NCI-H524 (cell line): ENCODE data around the gene RAI14.
"Not testable (repeated sequence)": the region's sequence is repeated elsewhere in the genome, so short reads cannot be mapped to it uniquely, and the experiment has no call there.

ENCODE experiments used
- DNase-seq, 2 experiments: peaks; one replicate each; lab custom pipeline; 2025; lab: John Stamatoyannopoulos, UW

Gene RAI14

DNA sequence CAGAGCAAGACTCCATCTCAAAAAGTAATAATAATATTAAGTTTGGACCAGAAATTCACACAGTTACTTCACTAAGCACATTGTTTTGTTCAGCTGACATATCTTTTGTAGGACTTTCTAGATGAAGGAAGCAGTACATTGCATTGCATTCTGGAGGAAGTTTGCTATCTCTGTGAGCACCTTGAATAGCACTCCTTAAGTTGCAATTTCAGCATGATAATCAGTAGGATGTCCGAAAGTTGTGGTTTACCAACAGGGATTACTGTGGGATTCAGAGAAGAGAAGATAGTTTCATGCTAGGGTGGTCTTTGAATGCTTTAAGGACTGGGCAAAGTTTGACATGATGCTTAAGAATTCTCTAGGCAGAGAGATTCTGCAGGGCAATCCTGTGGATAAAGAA, 164.5 kb downstream of the RAI14 start:
- no peak for DNase-seq

DNA sequence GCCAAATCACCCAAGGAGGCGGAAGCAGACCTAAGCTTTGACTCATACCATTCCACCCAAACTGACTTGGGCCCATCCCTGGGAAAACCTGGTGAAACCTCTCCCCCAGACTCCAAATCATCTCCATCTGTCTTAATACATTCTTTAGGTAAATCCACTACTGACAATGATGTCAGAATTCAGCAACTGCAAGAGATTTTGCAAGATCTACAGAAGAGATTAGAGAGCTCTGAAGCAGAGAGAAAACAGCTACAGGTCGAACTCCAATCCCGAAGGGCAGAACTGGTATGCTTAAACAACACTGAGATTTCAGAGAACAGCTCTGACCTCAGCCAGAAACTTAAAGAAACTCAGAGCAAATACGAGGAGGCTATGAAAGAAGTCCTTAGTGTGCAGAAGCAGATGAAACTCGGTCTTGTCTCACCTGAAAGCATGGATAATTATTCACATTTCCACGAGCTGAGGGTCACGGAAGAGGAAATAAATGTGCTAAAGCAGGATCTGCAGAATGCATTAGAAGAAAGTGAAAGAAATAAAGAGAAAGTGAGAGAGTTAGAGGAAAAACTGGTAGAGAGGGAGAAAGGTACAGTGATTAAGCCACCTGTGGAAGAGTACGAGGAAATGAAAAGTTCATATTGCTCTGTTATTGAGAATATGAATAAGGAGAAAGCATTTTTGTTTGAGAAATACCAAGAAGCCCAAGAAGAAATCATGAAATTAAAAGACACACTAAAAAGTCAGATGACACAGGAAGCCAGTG, 167.0 kb downstream of the RAI14 start:
- no peak for DNase-seq

DNA sequence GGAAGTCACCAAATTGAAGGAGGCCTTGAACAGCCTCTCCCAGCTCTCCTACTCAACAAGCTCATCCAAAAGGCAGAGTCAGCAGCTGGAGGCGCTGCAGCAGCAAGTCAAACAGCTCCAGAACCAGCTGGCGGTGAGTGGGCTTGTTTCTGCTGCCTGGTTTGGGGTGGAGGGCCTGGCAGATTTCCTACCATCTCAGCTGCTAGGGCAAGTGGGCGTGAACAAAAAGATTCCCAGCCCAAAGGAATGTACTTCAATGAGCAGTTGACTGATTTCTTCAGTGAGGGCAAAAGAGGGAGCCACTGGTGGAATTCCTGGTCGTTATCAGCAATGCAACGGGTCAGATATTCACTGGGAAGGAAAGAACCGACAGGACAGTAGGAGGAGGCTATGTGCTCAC, 170.2 kb downstream of the RAI14 start:
- DNase-seq, result no peak

GRCh38 chr5:34827588-34828506, 171.7 kb downstream of the RAI14 start:
- no peak for DNase-seq

- DNase-seq, result not testable (repeated sequence)
Observed at GRCh38 chr5:34830827-34831226, 174.7 kb downstream of the RAI14 start.

GRCh38 chr5:34831303-34831702, 175.2 kb downstream of the RAI14 start:
- no peak for DNase-seq

DNA sequence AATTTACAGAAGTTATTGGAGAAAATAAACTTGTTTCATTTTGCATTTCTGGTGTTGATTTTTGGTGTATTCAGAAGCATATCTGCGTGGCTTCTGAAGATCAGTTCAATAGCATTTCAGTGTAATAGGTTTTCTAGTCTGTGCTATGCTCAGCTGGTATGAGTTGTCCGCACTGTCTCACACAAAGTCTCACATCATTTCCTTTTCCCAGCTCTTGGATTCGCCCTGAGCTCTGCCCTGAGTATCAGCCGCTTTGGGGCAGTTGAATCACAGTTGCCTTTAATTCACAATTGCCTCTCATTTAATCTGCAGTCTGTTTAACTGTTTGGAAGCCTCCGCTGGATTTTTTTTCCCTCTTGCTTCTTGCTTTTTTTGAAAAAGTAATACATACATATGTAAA, 176.4 kb downstream of the RAI14 start:
- no peak for DNase-seq

DNA sequence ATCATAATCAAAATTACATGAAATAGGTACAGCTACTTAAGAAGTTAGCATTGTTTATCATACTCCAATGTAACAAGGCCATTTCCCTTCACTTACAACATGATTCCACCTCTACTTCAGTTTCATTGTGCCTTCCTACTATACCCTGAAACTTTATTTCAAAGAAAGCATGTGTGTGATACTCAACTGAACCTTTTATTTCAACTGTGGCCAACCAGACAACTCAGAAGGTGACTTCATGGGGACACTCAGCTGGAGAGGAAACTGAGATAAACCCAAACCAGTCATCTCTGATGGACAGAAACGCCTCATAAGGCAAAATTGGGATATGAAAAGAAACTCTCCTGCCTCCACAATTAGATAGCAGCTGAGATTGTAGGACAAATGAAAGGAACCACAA, 177.0 kb downstream of the RAI14 start:
- DNase-seq, result no peak

- DNase-seq, result no peak
Observed at GRCh38 chr5:34833976-34834793, 178.1 kb downstream of the RAI14 start.

DNA sequence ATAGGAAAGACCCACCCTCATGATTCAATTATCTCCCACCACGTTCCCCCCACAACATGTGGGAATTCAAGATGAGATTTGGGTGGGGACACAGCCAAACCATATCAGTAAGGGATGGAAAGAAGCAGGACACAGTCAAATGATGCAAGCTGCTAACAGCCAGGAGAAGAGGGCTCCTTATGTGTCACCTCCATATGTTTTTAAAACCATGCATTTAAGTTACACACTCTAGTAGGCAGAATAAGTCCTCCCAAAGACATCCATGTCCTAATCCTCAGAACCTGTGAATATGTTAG, 178.6 kb downstream of the RAI14 start:
- peak in 1 of 2 experiments; percentile 24 for DNase-seq

- DNase-seq, result no peak
Observed at GRCh38 chr5:34835664-34836063, 179.5 kb downstream of the RAI14 start.

DNA sequence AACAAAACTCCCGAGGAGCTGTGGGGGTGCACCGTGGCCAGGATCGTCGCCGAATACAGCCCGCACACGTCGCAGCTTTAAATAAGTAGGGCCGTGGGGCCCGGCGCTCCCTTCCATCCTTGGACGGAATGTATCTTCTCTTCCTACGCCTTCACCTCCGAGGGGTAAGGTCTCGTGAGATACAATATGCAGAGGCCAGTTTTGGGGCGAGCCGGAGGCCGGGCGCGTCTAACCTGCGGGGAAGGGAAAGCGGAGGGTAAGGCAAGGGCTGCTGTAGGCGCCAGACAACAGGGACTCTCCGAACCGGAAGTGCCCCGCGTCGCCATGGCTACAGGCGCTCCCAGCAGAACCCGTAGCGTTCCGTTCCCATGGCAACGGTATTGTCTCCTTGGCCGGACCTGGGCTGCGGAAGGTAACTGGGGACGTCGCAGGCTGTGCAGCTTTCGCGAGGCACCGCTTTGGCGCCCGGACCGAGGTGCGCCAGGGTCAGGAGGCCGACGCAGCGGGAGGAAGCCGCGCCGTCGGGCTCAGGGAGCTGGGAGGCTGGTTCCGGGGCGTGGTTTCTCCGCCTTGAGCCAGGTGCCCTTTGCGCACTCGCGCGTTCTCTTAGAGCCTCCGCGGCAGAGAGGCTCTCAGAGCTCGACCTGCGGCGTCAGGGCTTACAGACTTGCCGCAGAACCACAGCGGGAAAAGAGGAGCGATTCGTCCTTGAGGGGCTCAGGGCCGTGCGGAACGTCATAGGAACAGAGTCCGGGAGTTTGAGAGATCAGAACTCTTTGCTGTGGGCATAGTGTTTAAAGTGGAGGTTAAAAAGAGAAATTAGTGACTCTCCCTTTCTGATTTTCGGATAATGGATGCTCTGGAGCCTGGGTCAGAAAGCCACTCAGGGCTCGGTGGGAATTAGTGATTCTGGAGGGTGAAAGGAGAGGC, 182.9 kb downstream of the RAI14 start, which contains the start of gene TTC23L:
TSS of gene TTC23L (plus strand) at position 380 of the 930 bp plus-strand sequence. CDS start 1,508 bp downstream, outside the sequence.
- peak; percentile 98 for DNase-seq

- DNase-seq, result no peak
Observed at GRCh38 chr5:34841816-34842215, 185.7 kb downstream of the RAI14 start.

DNA sequence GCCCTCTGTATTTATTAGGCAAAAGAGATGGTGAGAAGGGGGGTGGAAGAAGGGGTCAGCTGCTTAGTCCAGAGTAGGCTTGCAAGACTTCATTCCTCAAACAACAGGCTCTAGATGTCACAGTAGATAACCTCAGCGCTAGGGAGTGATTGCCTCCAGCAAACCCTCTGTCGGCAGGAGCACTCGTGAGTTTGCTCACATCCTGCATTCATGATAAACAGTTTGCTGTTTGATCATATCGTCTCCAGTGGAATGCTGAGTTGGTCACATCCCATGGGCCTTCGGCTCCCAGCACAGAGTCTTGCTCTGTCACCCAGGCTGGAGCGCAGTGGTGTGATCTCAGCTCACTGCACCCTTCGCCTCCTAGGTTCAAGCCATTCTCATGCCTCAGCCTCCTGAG, 186.4 kb downstream of the RAI14 start:
- DNase-seq, result no peak

DNA sequence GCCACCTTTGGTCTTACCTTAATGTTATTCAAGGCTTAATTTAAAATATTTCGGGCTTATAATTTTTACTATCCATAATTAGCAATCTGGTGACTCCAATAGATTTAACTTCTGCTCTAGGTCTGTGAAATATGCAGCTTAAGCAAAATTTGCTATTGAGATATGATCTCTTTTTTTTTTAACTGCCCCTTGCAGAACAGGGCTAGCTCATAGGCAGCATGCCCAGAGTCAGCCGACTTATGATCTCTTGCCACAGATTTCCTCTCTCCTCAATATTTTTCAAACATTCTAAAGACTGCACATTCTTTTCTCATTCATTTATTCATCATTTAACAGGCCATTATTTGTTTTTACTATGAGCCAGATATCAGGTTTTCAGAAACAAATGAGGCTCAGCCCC, 187.4 kb downstream of the RAI14 start:
- DNase-seq, result no peak

- DNase-seq, result no peak
Observed at GRCh38 chr5:34844106-34844505, 188.0 kb downstream of the RAI14 start.

DNA sequence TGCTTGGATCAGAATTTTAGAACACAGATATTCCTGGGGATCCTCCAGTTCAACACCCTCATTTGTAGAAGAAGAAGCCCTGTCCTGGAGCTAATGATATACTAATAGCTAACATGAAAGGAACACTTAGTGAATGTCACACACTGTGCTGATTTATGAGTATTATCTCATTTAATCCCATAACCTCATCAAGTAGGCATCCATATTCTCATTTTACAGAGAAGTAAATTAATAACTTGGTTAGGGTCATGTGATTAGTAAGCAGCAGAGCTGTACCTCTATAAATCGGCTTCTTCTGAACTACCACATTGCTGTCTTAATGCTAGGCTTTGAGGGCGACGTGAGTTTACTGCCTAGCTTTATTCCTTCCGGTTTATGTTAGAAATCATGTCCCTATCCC, 188.9 kb downstream of the RAI14 start:
- no peak for DNase-seq

- DNase-seq, result peak; percentile 96 to 99
Observed at GRCh38 chr5:34847056-34847455, 190.9 kb downstream of the RAI14 start.

GRCh38 chr5:34847552-34847951, 191.4 kb downstream of the RAI14 start:
- DNase-seq, result no peak

DNA sequence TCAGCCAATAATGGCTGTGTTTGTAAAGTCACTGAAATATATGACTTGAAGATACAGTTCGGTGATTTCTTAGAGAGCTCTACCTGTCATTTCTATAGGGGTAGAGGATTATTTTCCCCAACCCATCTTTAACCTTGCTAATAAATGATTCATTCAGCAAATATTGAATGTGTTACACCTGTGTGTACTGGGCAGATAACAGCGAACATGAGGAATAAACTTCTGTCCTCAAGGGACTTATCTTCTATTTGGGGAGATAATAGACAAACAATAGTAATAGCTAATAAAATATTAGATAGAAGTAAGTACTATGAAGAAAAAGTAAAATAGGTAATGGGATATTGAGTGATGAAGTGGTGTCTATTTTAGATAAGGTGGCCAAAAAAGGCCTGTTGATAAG, 192.1 kb downstream of the RAI14 start:
- no peak for DNase-seq

- DNase-seq, result no peak
Observed at GRCh38 chr5:34849253-34849652, 193.1 kb downstream of the RAI14 start.
